ENCODE measurements around the gene SLC16A2.

The SLC16A2 gene

DNA sequence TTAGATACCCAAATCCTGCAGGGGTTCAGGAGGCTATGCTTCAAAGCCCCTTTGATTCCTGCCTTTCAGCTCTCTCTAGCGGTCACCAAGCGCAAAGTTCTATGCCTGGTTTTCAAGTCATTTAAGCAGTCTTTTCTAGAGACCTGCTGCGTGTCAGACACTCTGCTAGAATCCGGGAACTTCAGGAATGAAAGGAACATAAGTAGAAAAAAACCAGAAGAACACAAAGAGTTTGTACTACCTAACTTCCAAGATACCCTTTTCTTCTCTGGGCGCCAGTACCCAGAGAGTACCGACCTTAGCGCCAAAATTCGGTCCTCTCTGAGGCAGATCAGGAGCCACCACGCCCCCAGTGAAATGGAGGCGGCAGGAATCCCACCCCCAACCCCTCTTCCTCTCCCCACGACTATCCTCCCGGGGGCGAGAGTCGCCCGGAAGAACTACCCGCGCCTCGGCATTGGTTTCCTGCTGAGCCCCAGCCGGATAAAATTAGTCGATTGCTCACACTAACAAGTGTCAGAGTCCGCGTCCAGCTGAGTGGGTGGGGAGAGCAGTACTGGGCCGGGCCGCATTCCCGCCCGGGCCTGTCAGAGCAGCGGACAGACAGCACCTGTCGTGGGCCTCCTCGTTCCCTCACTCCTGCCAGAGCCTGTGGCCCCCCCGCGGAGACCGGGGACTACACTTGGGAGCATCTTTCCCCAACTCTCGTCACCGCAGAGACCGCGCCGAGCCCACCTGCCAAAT lies 114.3 kb downstream of the SLC16A2 start:
- in situ Hi-C loops (cut with MboI; ENCODE audit: low sequenced_read_pairs), result no loop called here

DNA sequence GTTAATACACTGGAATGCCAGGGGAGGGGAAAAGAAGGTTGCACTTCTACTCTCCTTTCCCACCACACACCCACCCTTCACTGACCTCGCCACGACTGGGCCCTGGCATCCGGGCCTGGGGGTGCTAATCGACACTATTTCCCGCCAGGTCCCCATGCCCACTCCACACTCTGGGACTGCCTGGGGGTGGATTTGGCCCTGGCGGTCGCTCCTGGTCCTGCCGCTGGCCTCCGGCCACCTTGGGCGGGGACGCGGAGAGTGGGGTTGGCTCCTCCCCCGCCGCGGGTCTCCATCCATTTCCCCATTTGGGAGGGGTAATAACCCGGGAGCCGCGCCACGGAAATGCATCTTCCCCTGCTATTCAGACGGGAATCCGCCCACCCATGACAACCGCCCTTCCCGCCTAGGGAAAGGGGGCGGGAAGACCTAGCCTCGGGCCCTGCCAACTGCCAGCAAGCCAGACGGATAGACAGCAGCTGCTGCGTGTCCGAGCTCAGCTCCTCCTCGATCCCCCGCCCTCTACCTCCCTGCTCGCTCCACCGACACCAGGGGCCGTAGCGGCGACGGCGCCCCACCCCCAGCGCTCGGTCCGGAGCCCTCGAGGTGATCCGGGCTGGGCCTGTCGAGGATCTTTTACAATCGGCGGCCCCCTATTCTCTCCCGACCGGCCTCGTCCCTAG lies 115.0 kb downstream of the SLC16A2 start:
- in situ Hi-C loops (cut with MboI; ENCODE audit: low sequenced_read_pairs), result no loop called here

DNA sequence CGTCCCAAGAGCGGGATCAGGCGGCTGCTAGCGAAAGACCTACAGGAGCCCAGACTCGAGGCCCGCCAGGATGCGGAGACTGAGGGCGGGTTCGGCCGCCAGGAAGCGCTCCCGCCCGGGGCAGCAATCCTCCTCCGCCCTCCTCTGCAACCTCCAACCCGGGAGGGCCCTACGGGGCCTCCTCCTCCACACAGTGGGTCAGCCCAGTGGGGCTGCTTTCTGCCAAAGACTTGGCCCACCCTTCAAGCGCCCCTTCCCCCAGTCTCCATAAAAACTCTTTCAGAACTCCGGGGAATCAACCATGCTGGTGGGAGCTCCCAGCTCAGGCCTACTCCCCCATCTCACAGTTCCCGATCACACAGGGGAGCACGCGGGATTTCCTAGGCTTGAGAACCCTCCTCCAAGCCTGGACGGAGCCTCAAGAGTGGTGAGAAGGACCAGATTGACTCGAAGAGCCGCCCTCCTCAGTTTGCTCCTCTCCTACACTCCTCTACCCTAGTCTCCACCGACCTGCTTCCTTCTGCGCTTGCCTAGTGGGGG lies 115.6 kb downstream of the SLC16A2 start:
- in situ Hi-C loops (cut with MboI; ENCODE audit: low sequenced_read_pairs), result no loop called here

DNA sequence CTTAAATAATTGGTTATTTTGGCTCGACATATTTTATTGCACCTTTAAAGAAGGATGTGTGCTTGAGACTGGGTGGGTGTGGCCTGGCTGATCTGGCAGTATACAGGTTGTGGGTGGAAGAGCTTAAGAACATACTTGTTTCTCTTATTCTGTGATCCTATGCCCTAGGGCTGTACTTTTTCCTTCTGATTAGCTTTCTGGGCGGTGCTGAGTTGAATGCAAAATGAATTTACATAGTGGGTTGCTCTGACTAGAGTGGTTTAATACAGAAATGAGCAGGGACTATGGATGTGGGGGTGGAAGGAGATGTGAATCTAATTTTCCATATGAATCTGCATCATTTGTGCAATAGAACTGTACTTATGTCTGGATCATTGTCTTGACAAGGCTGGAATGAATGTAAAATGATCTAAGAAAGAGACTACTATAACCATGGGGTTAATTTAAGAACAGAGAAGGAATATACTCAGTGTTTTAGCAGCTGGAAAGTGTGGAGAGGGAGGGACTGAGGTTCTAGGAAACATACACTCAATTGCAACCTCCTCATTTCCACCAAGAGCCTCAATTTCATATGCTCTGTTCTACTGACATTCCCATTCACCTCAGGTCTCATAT lies 119.4 kb downstream of the SLC16A2 start:
- in situ Hi-C loops (cut with MboI; ENCODE audit: low sequenced_read_pairs), result no loop called here

DNA sequence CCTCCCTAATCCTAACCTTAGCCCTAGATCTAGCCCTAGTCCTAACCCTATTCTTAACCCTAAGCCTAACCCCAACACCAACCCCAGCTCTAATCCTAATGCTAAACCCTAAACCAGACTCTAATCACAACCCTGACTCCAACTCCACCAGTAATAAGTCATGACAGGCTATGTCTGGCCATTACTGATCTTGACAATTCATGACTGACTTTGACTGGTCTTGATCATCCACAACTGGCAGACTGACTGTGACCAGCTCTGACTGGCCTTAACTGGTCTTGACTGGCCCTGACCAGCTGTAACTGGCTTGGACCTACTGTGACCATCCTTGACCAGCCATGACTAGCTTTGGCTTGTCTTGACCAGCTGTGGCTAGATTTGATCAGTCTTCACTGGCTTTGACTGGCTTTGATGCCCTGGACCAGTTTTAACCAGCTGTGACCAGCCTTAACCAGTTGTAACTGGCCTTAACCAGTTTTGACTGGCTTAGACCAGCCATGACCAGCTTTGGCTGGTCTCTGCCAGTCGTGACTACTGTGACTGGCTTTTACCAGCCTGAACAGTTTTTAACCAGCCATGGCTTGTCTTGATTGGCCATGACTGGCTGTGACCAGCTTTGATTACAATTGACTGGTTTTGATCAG lies 124.7 kb downstream of the SLC16A2 start:
- in situ Hi-C loops (cut with MboI; ENCODE audit: low sequenced_read_pairs), result no loop called here

DNA sequence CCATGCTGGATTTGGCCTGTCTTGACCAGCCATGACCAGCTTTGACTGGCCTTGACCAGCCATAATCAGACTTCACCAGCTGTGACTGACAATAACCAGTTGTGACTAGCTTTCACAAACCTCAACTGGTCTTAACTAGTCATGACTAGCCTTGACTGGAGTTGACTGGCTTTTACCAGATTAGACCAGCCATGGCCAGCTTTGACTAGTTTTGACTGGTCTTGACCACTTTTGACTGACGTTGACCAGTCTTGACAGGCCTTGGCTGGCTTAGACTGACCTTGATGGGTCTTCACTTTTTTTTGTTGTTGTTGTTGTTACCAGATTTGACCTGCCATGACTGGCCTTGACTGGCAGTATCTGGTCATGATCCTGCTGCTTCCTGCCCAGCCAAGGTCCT lies 125.7 kb downstream of the SLC16A2 start:
- in situ Hi-C loops (cut with MboI; ENCODE audit: low sequenced_read_pairs), result no loop called here

DNA sequence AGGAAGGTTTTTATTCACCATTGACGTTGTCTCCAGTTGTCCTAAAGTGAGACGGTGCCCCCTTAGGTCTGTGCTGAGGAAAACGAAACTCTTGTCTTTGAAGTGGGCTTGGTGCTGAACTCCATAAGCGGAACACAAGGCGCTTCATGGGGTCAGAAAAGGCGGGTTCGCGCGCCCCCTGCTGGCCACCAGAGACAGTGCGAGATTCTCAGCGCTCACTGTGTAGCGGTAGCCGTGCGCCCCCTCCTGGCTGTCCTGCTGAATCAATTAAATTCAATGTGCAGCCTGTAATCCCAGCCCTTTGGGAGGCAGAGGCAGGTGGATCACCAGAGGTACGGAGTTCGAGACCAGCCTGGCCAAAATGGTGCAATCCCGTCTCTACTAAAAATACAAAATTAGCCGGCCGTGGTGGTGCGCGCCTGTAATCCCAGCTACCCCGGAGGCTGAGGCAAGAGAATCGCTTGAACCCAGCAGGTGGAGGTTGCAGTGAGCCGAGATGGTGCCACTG lies 129.1 kb downstream of the SLC16A2 start:
- in situ Hi-C loops (cut with MboI; ENCODE audit: low sequenced_read_pairs), result no loop called here

DNA sequence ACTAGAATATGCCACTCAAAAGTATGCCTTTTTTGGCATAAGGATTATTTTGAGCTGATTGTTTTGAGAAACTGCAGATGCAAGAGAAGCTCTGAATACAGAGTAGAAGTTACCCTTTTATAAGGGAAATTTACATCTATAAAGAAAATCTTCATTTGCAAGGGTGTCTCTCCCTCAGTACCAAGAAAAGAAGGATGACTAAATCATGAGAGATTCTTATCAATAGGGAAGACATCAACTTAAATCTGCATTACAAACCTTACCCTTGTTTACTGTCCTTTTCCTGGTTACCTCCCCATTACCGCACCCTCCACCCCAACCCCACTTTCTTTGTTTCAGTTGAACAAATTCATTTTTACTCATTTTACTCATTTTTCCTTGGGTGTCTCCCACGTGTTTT lies 130.6 kb downstream of the SLC16A2 start:
- in situ Hi-C loops (cut with MboI; ENCODE audit: low sequenced_read_pairs), result no loop called here

DNA sequence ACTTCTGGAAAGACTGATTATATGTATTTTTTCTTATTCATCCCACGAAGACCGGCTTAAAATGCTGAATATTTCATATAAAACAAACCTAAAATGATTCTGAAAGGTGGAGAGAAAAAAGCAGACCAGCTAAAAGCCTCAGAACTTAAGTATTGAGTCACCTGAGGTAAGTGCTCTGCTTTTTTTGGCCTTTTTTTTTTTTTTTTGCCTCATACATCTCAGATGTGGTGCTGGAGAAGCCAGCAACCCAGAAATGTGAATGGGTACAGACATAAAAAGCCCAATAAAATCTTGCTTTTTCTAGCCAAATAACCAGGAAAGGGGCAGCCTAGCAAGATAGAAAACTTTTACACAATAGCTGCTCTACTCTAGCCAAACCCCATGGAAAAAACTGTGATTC lies 136.1 kb downstream of the SLC16A2 start:
- in situ Hi-C loops (cut with MboI; ENCODE audit: low sequenced_read_pairs), result no loop called here

DNA sequence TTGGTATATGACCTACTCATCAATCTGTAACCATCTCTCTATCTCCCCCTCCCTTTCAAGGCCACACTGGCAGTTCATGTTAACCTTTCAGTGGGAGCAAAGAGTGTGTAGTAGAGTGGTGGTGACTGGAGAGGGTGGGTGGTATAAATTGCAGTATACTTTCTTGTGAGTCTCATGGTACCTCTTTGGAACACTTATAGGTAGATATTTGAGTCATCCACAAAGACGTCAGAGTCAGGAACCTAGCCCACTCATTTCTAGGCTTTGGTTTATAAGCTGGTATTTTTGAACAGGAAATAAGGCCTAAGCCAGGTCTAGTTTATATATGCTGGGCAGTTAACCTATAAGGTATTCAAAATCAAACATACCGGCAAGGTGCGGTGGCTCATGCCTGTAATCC lies 156.8 kb downstream of the SLC16A2 start:
- in situ Hi-C loops (cut with MboI; ENCODE audit: low sequenced_read_pairs), result no loop called here

DNA sequence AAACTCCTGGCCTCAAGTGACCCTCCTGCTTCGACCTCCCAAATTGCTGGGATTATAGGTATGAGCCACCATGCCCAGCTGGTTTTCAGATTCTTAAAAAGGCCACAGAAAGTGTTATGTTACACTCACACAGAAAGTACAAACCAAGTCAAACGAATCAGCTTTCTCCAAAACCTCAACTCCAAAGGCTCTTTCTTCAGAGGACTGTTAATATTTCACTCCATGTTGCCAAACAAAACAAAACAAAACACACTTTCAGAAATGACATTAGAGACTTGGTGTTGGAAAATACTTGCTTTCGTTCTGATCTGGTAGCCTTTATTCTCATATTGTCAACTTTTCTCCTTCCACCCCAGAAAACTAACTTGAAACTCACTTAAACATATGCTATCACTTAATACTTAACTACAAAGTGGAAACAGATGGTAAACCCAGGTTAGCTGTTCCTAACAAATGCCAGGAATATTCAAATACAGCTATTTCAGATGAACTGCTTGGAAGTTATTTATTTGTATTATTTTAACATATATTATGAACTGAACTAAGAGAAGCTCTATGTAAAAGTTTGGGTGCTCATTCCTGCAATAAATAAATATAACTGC lies 158.4 kb downstream of the SLC16A2 start:
- in situ Hi-C loops (cut with MboI; ENCODE audit: low sequenced_read_pairs), result no loop called here

All from HL-60/S4 treated with phorbol 12-myristate 13-acetate at 8.2 ng/mL for 4 days and 3 days (cell line).